GM18907 (cell line): ENCODE results near the gene CENPO.
"Not testable (repeated sequence)": the region's sequence is repeated elsewhere in the genome, so short reads cannot be mapped to it uniquely, and the experiment has no call there.

Experiments
- ATAC-seq: cut with Tn5 transposase; IDR thresholded peaks from one replicate; pipeline ENCODE4 v1.9.1; 2021; ENCODE audit warnings: mild to moderate bottlenecking, moderate library complexity; ENCODE audit not compliant: unreplicated experiment

The CENPO gene

GRCh38 chr2:24787532-24787931 is 5.7 kb upstream of the CENPO start:
- no peak for ATAC-seq

- no peak for ATAC-seq
Observed at GRCh38 chr2:24788816-24789215, 4.4 kb upstream of the CENPO start.

- ATAC-seq: no peak
Observed at GRCh38 chr2:24791452-24791851, 1.8 kb upstream of the CENPO start.

GRCh38 chr2:24792542-24792873 is 717 bp upstream of the CENPO start:
- ATAC-seq: no peak

GRCh38 chr2:24793761-24794435 is 673 bp downstream of the CENPO start:
- no peak for ATAC-seq

- ATAC-seq: no peak
Observed at GRCh38 chr2:24797644-24798043, 4.4 kb downstream of the CENPO start.

- not testable (repeated sequence) for ATAC-seq
Observed at GRCh38 chr2:24800487-24800886, 7.3 kb downstream of the CENPO start.

- ATAC-seq: not testable (repeated sequence)
Observed at GRCh38 chr2:24805811-24806660, 12.8 kb downstream of the CENPO start.

- ATAC-seq: no peak
Observed at GRCh38 chr2:24806661-24807036, 13.4 kb downstream of the CENPO start.

GRCh38 chr2:24809316-24810007 is 16.2 kb downstream of the CENPO start:
- ATAC-seq: no peak

- no peak for ATAC-seq
Observed at GRCh38 chr2:24813691-24814137, 20.5 kb downstream of the CENPO start.

- ATAC-seq: no peak
Observed at GRCh38 chr2:24814516-24814915, 21.3 kb downstream of the CENPO start.

- no peak for ATAC-seq
Observed at GRCh38 chr2:24815171-24815570, 21.9 kb downstream of the CENPO start.

GRCh38 chr2:24816404-24816803 is 23.2 kb downstream of the CENPO start:
- ATAC-seq: no peak

GRCh38 chr2:24816884-24817283 is 23.7 kb downstream of the CENPO start:
- no peak for ATAC-seq

- ATAC-seq: no peak
Observed at GRCh38 chr2:24818721-24819167, 25.5 kb downstream of the CENPO start.

- ATAC-seq: no peak
Observed at GRCh38 chr2:24819442-24820174, 26.4 kb downstream of the CENPO start.

- no peak for ATAC-seq
Observed at GRCh38 chr2:24820175-24820513, 26.9 kb downstream of the CENPO start.

GRCh38 chr2:24820598-24821432 is 27.6 kb downstream of the CENPO start:
- no peak for ATAC-seq

GRCh38 chr2:24821433-24821891 is 28.2 kb downstream of the CENPO start:
- ATAC-seq: no peak
